MCF 10A (cell line): ENCODE results near the gene GALNT14. TPM values are rescaled to one million over a fixed set of nuclear protein-coding genes. Genes with fewer than 3 reads are reported as not detected.

ENCODE experiments used
- BruUV-seq: library from RNA; stranded (reverse); fragments of 400-500 nt; replicated peaks from 2 replicates; lab custom pipeline; 2021; lab: Mats Ljungman, UMichigan
- CTCF ChIA-PET: fragments of 300-600 bp; sonication (Branson Sonifier 250); formaldehyde crosslinking; extraction: SDS; loops from one replicate; lab custom pipeline; 2021; ENCODE audit warnings: antibody characterized with exemption, inconsistent platforms; lab: Yijun Ruan, JAX
- POLR2A ChIA-PET: fragments of 300-600, 350-650 bp; sonication (Branson Sonifier 250); formaldehyde crosslinking; extraction: SDS; loops from one replicate; lab custom pipeline; 2020; ENCODE audit warnings: antibody characterized with exemption, inconsistent platforms; lab: Yijun Ruan, JAX
- DNase-seq: peaks from one replicate; pipeline ENCODE4 v3.0.0-alpha.2; 2018; ENCODE audit not compliant: unreplicated experiment
- H3K27ac Mint-ChIP-seq: one replicate; pipeline ENCODE4 v1.8.0; 2022; ENCODE audit warnings: mild to moderate bottlenecking, low read depth, mixed read lengths; ENCODE audit not compliant: unreplicated experiment
- H3K27me3 Mint-ChIP-seq: one replicate; pipeline ENCODE4 v1.8.0; 2022; ENCODE audit warnings: mixed read lengths; ENCODE audit not compliant: insufficient read depth, unreplicated experiment
- H3K36me3 Mint-ChIP-seq: one replicate; pipeline ENCODE4 v1.8.0; 2022; ENCODE audit warnings: mild to moderate bottlenecking, moderate library complexity, mixed read lengths; ENCODE audit not compliant: insufficient read depth, unreplicated experiment
- H3K4me1 Mint-ChIP-seq: one replicate; pipeline ENCODE4 v1.8.0; 2022; ENCODE audit warnings: mixed read lengths; ENCODE audit not compliant: insufficient read depth, unreplicated experiment
- H3K4me3 Mint-ChIP-seq: one replicate; pipeline ENCODE4 v1.8.0; 2022; ENCODE audit warnings: mild to moderate bottlenecking, moderate library complexity, mixed read lengths; ENCODE audit not compliant: unreplicated experiment
- H3K9me3 Mint-ChIP-seq: one replicate; pipeline ENCODE4 v1.8.0; 2022; ENCODE audit warnings: mixed read lengths; ENCODE audit not compliant: unreplicated experiment
- CTCF ChIP-seq: fragments of 200-600 bp; IDR thresholded peaks from one replicate; pipeline ENCODE4 v1.8.0; 2022; ENCODE audit warnings: antibody characterized with exemption, mild to moderate bottlenecking; ENCODE audit not compliant: unreplicated experiment
- intact Hi-C: fragments of 100-400 bp; cut with micrococcal nuclease; formaldehyde crosslinking; loops from 2 replicates; pipeline ENCODE4 v1.14.1; 2022
- total RNA-seq: library from RNA; stranded (reverse); gene quantifications from 2 replicates; pipeline ENCODE4 v1.2.3, GENCODE V29; 2022

Gene GALNT14
- total RNA-seq, 1 experiment from 2014 or later, result 4.6 TPM

- POLR2A ChIA-PET, result no interaction called here
- no TSS peak for BruUV-seq
- no peaks in the 10 kb centered on the region for H3K36me3 Mint-ChIP-seq
- H3K27ac Mint-ChIP-seq, result peak overlapping the region; percentile 8
- H3K9me3 Mint-ChIP-seq, result no peaks in the 10 kb centered on the region
- CTCF ChIA-PET, result interaction anchor here (0.6 to 1.7 kb wide), 3 partner anchors 10 to 777 kb away, joined by 3 to 6 read pairs (median 3); no protein-coding TSS in a partner anchor
- peaks cover under 1% of the 10 kb centered on the region for H3K27me3 Mint-ChIP-seq
- intact Hi-C loops, result no loop called here
- H3K4me3 Mint-ChIP-seq, result no peak overlapping the region
- peaks cover 5% of the 10 kb centered on the region for H3K4me1 Mint-ChIP-seq
- peak; percentile 87 for DNase-seq
- no peak for TF ChIP-seq CTCF
Measured at GRCh38 chr2:30871980-30872789, 266.1 kb downstream of the GALNT14 start.

- ChIA-PET POLR2A (no interaction called here), CTCF (interaction anchor here (0.6 to 1.7 kb wide), 3 partner anchors 9 to 776 kb away, joined by 3 to 6 read pairs (median 3); no protein-coding TSS in a partner anchor)
- no peak for TF ChIP-seq CTCF
- peak; percentile 68 for DNase-seq
- Mint-ChIP-seq H3K4me1 (peaks cover 5% of the 10 kb centered on the region), H3K4me3 (no peak overlapping the region), H3K27ac (no peak overlapping the region), H3K27me3 (no peaks in the 10 kb centered on the region), H3K9me3 (no peaks in the 10 kb centered on the region), H3K36me3 (no peaks in the 10 kb centered on the region)
- intact Hi-C loops, result no loop called here
- BruUV-seq, result no TSS peak
Measured at GRCh38 chr2:30871440-30871839, 266.8 kb downstream of the GALNT14 start.

- CTCF ChIA-PET, result no interaction called here
- Mint-ChIP-seq H3K9me3 (no peaks in the 10 kb centered on the region), H3K27ac (no peak overlapping the region), H3K36me3 (no peaks in the 10 kb centered on the region), H3K4me3 (no peak overlapping the region), H3K27me3 (no peaks in the 10 kb centered on the region), H3K4me1 (peaks cover 5% of the 10 kb centered on the region)
- POLR2A ChIA-PET, result no interaction called here
- no peak for DNase-seq
- BruUV-seq, result no TSS peak
- intact Hi-C loops, result no loop called here
- no peak for TF ChIP-seq CTCF
Measured at GRCh38 chr2:30869988-30870387, 268.3 kb downstream of the GALNT14 start.

GRCh38 chr2:30867385-30867784 lies 270.9 kb downstream of the GALNT14 start:
- POLR2A ChIA-PET, result no interaction called here
- peaks cover 5% of the 10 kb centered on the region for H3K4me1 Mint-ChIP-seq
- intact Hi-C loops, result no loop called here

More at GRCh38 chr2:30867385-30867784, 270.9 kb downstream of the GALNT14 start:
- BruUV-seq, result no TSS peak
- no peaks in the 10 kb centered on the region for H3K27me3 Mint-ChIP-seq
- no peak overlapping the region for H3K4me3 Mint-ChIP-seq
- no peak overlapping the region for H3K27ac Mint-ChIP-seq
- no peak for TF ChIP-seq CTCF
- H3K36me3 Mint-ChIP-seq, result no peaks in the 10 kb centered on the region
- H3K9me3 Mint-ChIP-seq, result no peaks in the 10 kb centered on the region
- CTCF ChIA-PET, result interaction anchor here (0.7 kb wide), 1 partner anchor 466 kb away, joined by 4 read pairs; no protein-coding TSS in a partner anchor
- DNase-seq, result no peak
